H1 (cell line): ENCODE data around the gene HACL1. TPM values are rescaled to one million over a fixed set of nuclear protein-coding genes. Genes with fewer than 3 reads are reported as not detected.

Experiments used
- CTCF ChIA-PET: fragments of 300-600 bp; sonication (Branson Sonifier 250); formaldehyde crosslinking; loops from one replicate; lab custom pipeline; 2021; ENCODE audit not compliant: partially characterized antibody; lab: Charles Lee
- POLR2A ChIA-PET: fragments of 300-600 bp; sonication (Branson Sonifier 250); formaldehyde crosslinking; loops from one replicate; lab custom pipeline; 2021; ENCODE audit warnings: inconsistent platforms; ENCODE audit not compliant: partially characterized antibody; lab: Charles Lee
- DNase-seq, 2 experiments: peaks; one replicate each; pipeline versions ENCODE4 v3.0.0 to v3.0.0-alpha.2; 2010 to 2022; ENCODE audit warnings: low spot score in 2 of 2, low read depth in 1 of 2, mixed read lengths in 1 of 2
- FAIRE-seq: peaks from 2 replicates; lab custom pipeline; 2011; peaks lifted over from hg19 to GRCh38; lab: Jason Lieb, UNC
- H2AFZ ChIP-seq: 2 replicates; pipeline ENCODE4 v1.8.1; 2012; ENCODE audit warnings: low read length, inconsistent platforms
- H2AK5ac ChIP-seq: 2 replicates; pipeline ENCODE4 v1.6.1; 2013; ENCODE audit warnings: low read depth, low read length
- H2BK120ac ChIP-seq: replicated peaks from 2 replicates; pipeline ENCODE3; 2013; ENCODE audit warnings: low read depth, low read length, inconsistent platforms
- H2BK12ac ChIP-seq: 2 replicates; pipeline ENCODE4 v1.6.1; 2013; ENCODE audit warnings: low read depth, low read length
- H2BK15ac ChIP-seq: 2 replicates; pipeline ENCODE4 v1.6.1; 2013; ENCODE audit warnings: low read length
- H2BK20ac ChIP-seq: 2 replicates; pipeline ENCODE4 v1.6.1; 2013; ENCODE audit warnings: low read length
- H2BK5ac ChIP-seq: 2 replicates; pipeline ENCODE4 v1.6.1; 2013; ENCODE audit warnings: low read depth, low read length
- H3K14ac ChIP-seq: 2 replicates; pipeline ENCODE4 v1.6.1; 2013; ENCODE audit warnings: inconsistent platforms; ENCODE audit not compliant: insufficient read length
- H3K18ac ChIP-seq: 2 replicates; pipeline ENCODE4 v1.6.1; 2013; ENCODE audit warnings: low read length; ENCODE audit errors: extremely low read depth
- H3K23ac ChIP-seq: 2 replicates; pipeline ENCODE4 v1.6.1; 2013; ENCODE audit warnings: inconsistent platforms; ENCODE audit not compliant: insufficient read length
- H3K23me2 ChIP-seq: 2 replicates; pipeline ENCODE4 v1.6.1; 2013; ENCODE audit warnings: low read depth, low read length
- H3K27ac ChIP-seq: 2 replicates; pipeline ENCODE4 v1.6.1; 2011; ENCODE audit warnings: low read depth, low read length, inconsistent platforms
- H3K27me3 ChIP-seq, 4 experiments: replicated peaks in 1 of 4; 1 replicate in 1 of 4; 2 replicates in 3 of 4; pipeline versions ENCODE4 v1.6.1 to v1.8.1; 2011 to 2013; ENCODE audit warnings: low read length in 3 of 4, mild to moderate bottlenecking in 3 of 4, inconsistent platforms in 2 of 4, mixed read lengths in 2 of 4, moderate library complexity in 1 of 4; ENCODE audit not compliant: control insufficient read depth in 3 of 4, insufficient read depth in 3 of 4; ENCODE audit errors: extremely low read depth in 1 of 4
- H3K36me3 ChIP-seq, 4 experiments: 2 replicates each; pipeline versions ENCODE4 v1.6.1 to v1.8.1; 2011 to 2013; ENCODE audit warnings: mild to moderate bottlenecking in 4 of 4, low read length in 3 of 4, moderate library complexity in 2 of 4, control low read depth in 1 of 4, inconsistent platforms in 1 of 4; ENCODE audit not compliant: insufficient read depth in 4 of 4, control insufficient read depth in 2 of 4
- H3K4ac ChIP-seq: replicated peaks from 2 replicates; pipeline ENCODE3; 2013; ENCODE audit warnings: low read length, low read depth, mixed read lengths, inconsistent platforms; ENCODE audit not compliant: insufficient read length
- H3K4me1 ChIP-seq, 4 experiments: replicated peaks in 1 of 4; 1 replicate in 1 of 4; 2 replicates in 3 of 4; pipeline versions ENCODE4 v1.6.1 to v1.8.1; 2011 to 2013; ENCODE audit warnings: low read length in 3 of 4, inconsistent platforms in 2 of 4, mixed read lengths in 1 of 4; ENCODE audit not compliant: insufficient read depth in 4 of 4, control insufficient read depth in 3 of 4
- H3K4me2 ChIP-seq, 2 experiments: 2 replicates each; pipeline versions ENCODE4 v1.6.1 to v1.8.1; 2011 to 2013; ENCODE audit warnings: low read depth in 2 of 2, low read length in 2 of 2, control low read depth in 1 of 2, inconsistent platforms in 1 of 2, mild to moderate bottlenecking in 1 of 2; ENCODE audit not compliant: insufficient read depth in 1 of 2
- H3K4me3 ChIP-seq, 4 experiments: fragments of 200-600, 300-600 bp in 1 of 4; sonication (generic), shearing (Covaris generic), sonication (Bioruptor Twin) in 1 of 4; 2 replicates each; pipeline versions ENCODE4 v1.5.1 to v1.8.1; 2011 to 2016; ENCODE audit warnings: low read length in 4 of 4, low read depth in 3 of 4, control low read depth in 2 of 4, inconsistent platforms in 2 of 4, mild to moderate bottlenecking in 2 of 4, mixed read lengths in 1 of 4, moderate library complexity in 1 of 4; ENCODE audit not compliant: insufficient read depth in 2 of 4; ENCODE audit errors: extremely low read depth in 1 of 4
- H3K56ac ChIP-seq: replicated peaks from 2 replicates; pipeline ENCODE3; 2013; ENCODE audit warnings: low read depth, mild to moderate bottlenecking, mixed read lengths, low read length, inconsistent platforms; ENCODE audit not compliant: insufficient read length
- H3K79me1 ChIP-seq: 2 replicates; pipeline ENCODE4 v1.6.1; 2013; ENCODE audit warnings: low read depth, low read length, control low read depth
- H3K79me2 ChIP-seq, 2 experiments: 2 replicates each; pipeline versions ENCODE4 v1.6.1 to v1.8.1; 2012 to 2013; ENCODE audit warnings: low read length in 2 of 2, mild to moderate bottlenecking in 2 of 2, inconsistent platforms in 1 of 2; ENCODE audit not compliant: insufficient read depth in 2 of 2, control insufficient read depth in 1 of 2
- H3K9ac ChIP-seq, 4 experiments: replicated peaks in 1 of 4; 1 replicate in 1 of 4; 2 replicates in 3 of 4; pipeline versions ENCODE4 v1.6.1 to v1.8.1; 2011 to 2013; ENCODE audit warnings: low read depth in 3 of 4, low read length in 3 of 4, control low read depth in 2 of 4, mild to moderate bottlenecking in 2 of 4, moderate library complexity in 2 of 4, inconsistent platforms in 1 of 4; ENCODE audit errors: extremely low read depth in 1 of 4
- H3K9me3 ChIP-seq, 2 experiments: 2 replicates each; pipeline versions ENCODE4 v1.6.1 to v1.8.1; 2012 to 2013; ENCODE audit warnings: mild to moderate bottlenecking in 2 of 2, moderate library complexity in 2 of 2, control low read depth in 1 of 2, inconsistent platforms in 1 of 2, low read depth in 1 of 2, low read length in 1 of 2, mixed read lengths in 1 of 2; ENCODE audit not compliant: insufficient read depth in 2 of 2
- H4K20me1 ChIP-seq, 2 experiments: replicated peaks in 1 of 2; 2 replicates each; pipeline versions ENCODE3 to v1.8.1; 2011 to 2013; ENCODE audit warnings: inconsistent platforms in 2 of 2, low read length in 2 of 2, mild to moderate bottlenecking in 1 of 2; ENCODE audit not compliant: insufficient read depth in 2 of 2, control insufficient read depth in 1 of 2
- H4K5ac ChIP-seq: 2 replicates; pipeline ENCODE4 v1.6.1; 2013; ENCODE audit warnings: low read length, low read depth, mixed read lengths, inconsistent platforms; ENCODE audit not compliant: insufficient read length
- H4K8ac ChIP-seq: 2 replicates; pipeline ENCODE4 v1.8.0; 2013; ENCODE audit warnings: mild to moderate bottlenecking, moderate library complexity, low read length, inconsistent platforms; ENCODE audit not compliant: insufficient read depth; ENCODE audit errors: extremely low read depth
- H4K91ac ChIP-seq: replicated peaks from 2 replicates; pipeline ENCODE3; 2013; ENCODE audit warnings: low read length, mixed read lengths, inconsistent platforms; ENCODE audit not compliant: insufficient read length
- CREB1 ChIP-seq: IDR thresholded peaks from 2 replicates; pipeline ENCODE4 v1.6.1; 2012; ENCODE audit warnings: inconsistent platforms
- POU5F1 ChIP-seq: IDR thresholded peaks from 2 replicates; pipeline ENCODE4 v1.6.1; 2011; ENCODE audit warnings: low read depth, mild to moderate bottlenecking, low read length, moderate library complexity
- RFX5 ChIP-seq: IDR thresholded peaks from 2 replicates; pipeline ENCODE4 v1.6.1; 2011; ENCODE audit warnings: low read depth, low read length, improper control_type of control experiment, borderline replicate concordance
- WGBS, 2 experiments: shearing (Covaris generic) in 1 of 2; methylation state at CpG; one replicate each; pipeline versions ENCODE4 v1.1.6 to v1.1.7; 2013 to 2015; ENCODE audit warnings: low lambda C conversion rate in 2 of 2, mixed read lengths in 2 of 2, inconsistent platforms in 1 of 2, low coverage in 1 of 2, missing lambda C conversion rate in 1 of 2; ENCODE audit not compliant: insufficient replicate concordance in 2 of 2, insufficient coverage in 1 of 2, insufficient read length in 1 of 2; ENCODE audit errors: extremely low coverage in 1 of 2, missing lambda C conversion rate in 1 of 2; 5-methylcytosine and 5-hydroxymethylcytosine counted together
- polyA plus RNA-seq, 7 experiments: library from polyadenylated mRNA; depleted of rRNA in 3 of 7; stranded (reverse) in 5 of 7; unstranded in 2 of 7; fragments of >200 nt in 5 of 7; fragments of 200-250 nt in 2 of 7; gene quantifications; 1 replicate in 5 of 7; 2 replicates in 1 of 7; 4 replicates in 1 of 7; pipeline versions ENCODE4 v1.2.1 to v1.2.3, GENCODE V29; 2011 to 2013; ENCODE audit warnings: missing spikeins in 2 of 7, mixed read lengths in 2 of 7
- total RNA-seq: library from RNA; stranded (reverse); fragmentation: NEBNext Ultra II Directional; extraction: Animal tissue kit (Norgen Biotek cat#: 25700); gene quantifications from 2 replicates; pipeline ENCODE4 v1.2.1, GENCODE V29; 2021

Gene HACL1
- total and polyA plus RNA-seq, 2 of the 8 experiments (the other 6 are each of a cell fraction or from before 2014, with no cell fraction given) = 38.2 to 46.0 TPM

- H3K9ac ChIP-seq = no peak overlapping the region
- H3K23ac ChIP-seq = no peak overlapping the region
- 0 out of 2 replicates have a peak, but pooled peaks cover 2% of the 10 kb centered on the region for H3K23me2 ChIP-seq
- no peak overlapping the region for H2BK15ac ChIP-seq
- no peak overlapping the region for H3K27ac ChIP-seq
- no peak overlapping the region for H4K5ac ChIP-seq
- H2BK5ac ChIP-seq = no peak overlapping the region
- H4K91ac ChIP-seq = no peak overlapping the region
- no peak overlapping the region for H2AFZ ChIP-seq
- peaks cover 2 to 46% (median 23%) of the 10 kb centered on the region in 4 experiments for H3K36me3 ChIP-seq
- no peak overlapping the region for H3K4ac ChIP-seq
- TF ChIP-seq CREB1 (no peak), RFX5 (no peak), POU5F1 (no peak)
- H2BK20ac ChIP-seq = no peak overlapping the region
- no peaks in the 10 kb centered on the region; the same call in 1 of the 2 replicates for H3K79me1 ChIP-seq
- no peak overlapping the region for H2AK5ac ChIP-seq
- H3K4me3 ChIP-seq = no peak overlapping the region
- H3K4me1 ChIP-seq = no peaks in the 10 kb centered on the region
- H3K9me3 ChIP-seq = no peaks in the 10 kb centered on the region
- peaks cover 0 to 1% of the 10 kb centered on the region in 2 experiments for H4K20me1 ChIP-seq
- no peak overlapping the region for H3K14ac ChIP-seq
- H3K27me3 ChIP-seq = no peaks in the 10 kb centered on the region
- ChIA-PET POLR2A (no interaction called here), CTCF (no interaction called here)
- DNase-seq (no peak), FAIRE-seq (no peak)
- H2BK120ac ChIP-seq = no peak overlapping the region
- H3K4me2 ChIP-seq = no peak overlapping the region
- no peak overlapping the region for H2BK12ac ChIP-seq
- no peak overlapping the region for H3K18ac ChIP-seq
- 91% methylated on average over 6 of the region's 6 CpGs; no CpG with 5 or more reads in 1 of the 2 experiments for WGBS, 2 experiments
- no peaks in the 10 kb centered on the region for H3K79me2 ChIP-seq
- H3K56ac ChIP-seq = no peak overlapping the region
- H4K8ac ChIP-seq = no peak overlapping the region
These were observed 16.1 kb downstream of the HACL1 start for GRCh38 chr3:15585111-15585845.
